Activated CD4-positive, alpha-beta T cell treated with anti-CD3 and anti-CD28 coated beads, Interleukin-2, amount 50 U/mL, for 1 hour (primary cell): ENCODE data around the gene HRCT1.
"Not testable (repeated sequence)": the region's sequence is repeated elsewhere in the genome, so short reads cannot be mapped to it uniquely, and the experiment has no call there.

Source experiments
- DNase-seq: peaks from one replicate; pipeline ENCODE4 v3.0.0-alpha.2; 2020

Gene HRCT1

GRCh38 chr9:35905912-35906679 lies at the start of gene HRCT1:
TSS of gene HRCT1 (plus strand) at chr9:35906202. CDS start at chr9:35906288, 86 bp downstream.
- DNase-seq = no peak

GRCh38 chr9:35856206-35856605 lies 49.8 kb upstream of the HRCT1 start:
- no peak for DNase-seq

GRCh38 chr9:35856882-35857281 lies 49.1 kb upstream of the HRCT1 start:
- no peak for DNase-seq

- DNase-seq = no peak
Observed at GRCh38 chr9:35858458-35858857, 47.5 kb upstream of the HRCT1 start.

- no peak for DNase-seq
Observed at GRCh38 chr9:35859310-35859989, 46.6 kb upstream of the HRCT1 start.

- DNase-seq = no peak
Observed at GRCh38 chr9:35859990-35860339, 46.0 kb upstream of the HRCT1 start.

- no peak for DNase-seq
Observed at GRCh38 chr9:35861161-35861897, 44.7 kb upstream of the HRCT1 start.

- DNase-seq = no peak
Observed at GRCh38 chr9:35862328-35862727, 43.7 kb upstream of the HRCT1 start.

- no peak for DNase-seq
Observed at GRCh38 chr9:35863583-35863982, 42.4 kb upstream of the HRCT1 start.

GRCh38 chr9:35864695-35865255 lies 41.2 kb upstream of the HRCT1 start:
- no peak for DNase-seq

- no peak for DNase-seq
Observed at GRCh38 chr9:35867538-35867937, 38.5 kb upstream of the HRCT1 start.

- DNase-seq = no peak
Observed at GRCh38 chr9:35868933-35869332, 37.1 kb upstream of the HRCT1 start.

- no peak for DNase-seq
Observed at GRCh38 chr9:35869621-35870216, 36.3 kb upstream of the HRCT1 start.

- no peak for DNase-seq
Observed at GRCh38 chr9:35870351-35870923, 35.6 kb upstream of the HRCT1 start, which contains the start of gene OR13J1. TSS of gene OR13J1 (minus strand) at chr9:35870401. CDS start at chr9:35870401, 0 bp downstream.

- no peak for DNase-seq
Observed at GRCh38 chr9:35871545-35871944, 34.5 kb upstream of the HRCT1 start.

GRCh38 chr9:35872505-35872904 lies 33.5 kb upstream of the HRCT1 start:
- DNase-seq = no peak

GRCh38 chr9:35882263-35882848 lies 23.6 kb upstream of the HRCT1 start:
- DNase-seq = peak; percentile 82

GRCh38 chr9:35882996-35883395 lies 23.0 kb upstream of the HRCT1 start:
- DNase-seq = no peak

GRCh38 chr9:35884908-35885307 lies 21.1 kb upstream of the HRCT1 start:
- not testable (repeated sequence) for DNase-seq

GRCh38 chr9:35891646-35892045 lies 14.4 kb upstream of the HRCT1 start:
- DNase-seq = no peak

- DNase-seq = no peak
Observed at GRCh38 chr9:35892051-35892450, 14.0 kb upstream of the HRCT1 start.

GRCh38 chr9:35896570-35896969 lies 9.4 kb upstream of the HRCT1 start:
- no peak for DNase-seq
